HG03175 (cell line): ENCODE data around the gene DIPK1A.

Experiments
- ATAC-seq: cut with Tn5 transposase; IDR thresholded peaks from one replicate; pipeline ENCODE4 v1.9.1; 2021; ENCODE audit warnings: mild to moderate bottlenecking, moderate library complexity; ENCODE audit not compliant: unreplicated experiment

DIPK1A gene

DNA sequence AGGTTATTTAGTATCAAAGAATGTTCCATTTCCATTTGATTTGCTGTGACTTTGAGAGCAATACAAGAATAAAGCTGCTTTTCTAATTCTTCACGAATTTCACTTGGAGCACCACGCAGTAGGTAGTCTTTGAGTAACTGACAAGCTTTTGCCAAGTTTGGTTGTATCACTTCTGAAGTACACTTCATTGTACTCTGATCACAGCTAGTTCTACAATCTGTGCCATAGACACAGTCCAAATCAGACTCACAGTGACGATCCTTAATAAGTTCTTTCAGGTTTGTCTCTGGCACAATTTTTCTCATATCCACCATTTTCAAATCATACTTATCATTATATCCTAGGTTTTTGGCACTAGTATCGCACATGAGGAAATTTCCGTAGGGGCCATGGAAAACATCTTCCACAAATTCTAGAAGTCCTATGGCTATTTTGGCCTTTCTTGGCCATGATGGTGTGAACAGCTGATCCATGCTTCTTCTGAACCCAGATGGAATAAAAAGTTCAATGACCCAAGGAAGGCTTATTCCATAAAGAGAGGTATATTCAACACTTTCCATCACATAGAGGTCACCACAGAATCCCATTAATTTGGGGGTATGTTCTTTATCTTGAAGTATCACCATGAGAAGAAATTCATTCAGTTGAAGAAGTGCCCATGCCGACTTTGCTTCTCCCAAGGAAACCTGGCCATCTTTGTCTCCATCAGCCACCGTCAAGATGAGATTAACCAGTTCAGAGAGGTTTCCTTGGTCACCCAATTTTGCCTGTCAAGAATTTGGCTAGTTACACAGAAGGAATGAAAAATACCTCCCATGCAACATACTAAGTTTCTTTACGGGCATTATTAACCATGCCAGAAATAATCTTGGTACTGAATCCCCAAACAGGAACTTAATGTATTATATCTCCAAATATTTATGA lies 117.6 kb downstream of the DIPK1A start:
- ATAC-seq, result no peak

- ATAC-seq, result no peak
These were observed 118.2 kb downstream of the DIPK1A start for GRCh38 chr1:92843046-92843423.

GRCh38 chr1:92842082-92843045 lies 118.9 kb downstream of the DIPK1A start:
- no peak for ATAC-seq

DNA sequence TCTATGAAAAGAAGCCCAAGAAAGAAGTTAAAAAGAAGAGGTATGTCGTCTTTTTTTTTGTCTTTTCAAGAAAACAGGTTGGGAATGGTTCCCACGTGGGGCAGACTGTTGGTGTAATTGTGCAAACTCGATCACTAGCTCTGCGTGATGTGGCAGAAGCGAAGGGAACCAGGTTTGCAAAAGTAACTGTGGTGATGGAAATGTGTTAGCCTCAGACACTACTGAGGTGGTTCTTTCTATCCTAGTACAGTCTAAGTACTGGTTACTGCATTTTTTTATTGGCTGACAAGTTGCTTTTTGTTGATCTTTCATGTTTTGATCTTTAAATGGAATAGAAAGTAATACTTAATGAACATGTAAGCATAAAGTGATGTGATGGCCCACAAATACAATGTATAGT lies 120.7 kb downstream of the DIPK1A start:
- no peak for ATAC-seq

DNA sequence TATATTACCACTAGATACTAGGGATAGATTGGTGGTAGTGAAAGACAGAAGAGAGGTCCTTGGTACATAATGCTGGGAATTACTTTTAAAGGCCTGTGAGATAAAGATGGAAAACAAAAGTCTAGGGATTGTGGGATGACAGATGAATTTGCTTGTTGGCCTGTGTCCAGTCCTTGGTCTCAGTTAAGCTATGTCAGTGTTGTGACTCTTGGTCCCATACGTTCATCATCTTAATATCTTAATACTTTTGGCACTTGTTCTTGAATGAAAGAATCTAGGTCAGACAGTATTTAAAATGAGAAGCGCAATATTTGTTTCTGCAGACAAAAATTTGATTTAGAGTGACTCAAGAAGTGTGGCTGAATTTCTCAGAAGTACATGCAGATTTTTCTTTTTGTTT lies 121.8 kb downstream of the DIPK1A start:
- ATAC-seq, result no peak

DNA sequence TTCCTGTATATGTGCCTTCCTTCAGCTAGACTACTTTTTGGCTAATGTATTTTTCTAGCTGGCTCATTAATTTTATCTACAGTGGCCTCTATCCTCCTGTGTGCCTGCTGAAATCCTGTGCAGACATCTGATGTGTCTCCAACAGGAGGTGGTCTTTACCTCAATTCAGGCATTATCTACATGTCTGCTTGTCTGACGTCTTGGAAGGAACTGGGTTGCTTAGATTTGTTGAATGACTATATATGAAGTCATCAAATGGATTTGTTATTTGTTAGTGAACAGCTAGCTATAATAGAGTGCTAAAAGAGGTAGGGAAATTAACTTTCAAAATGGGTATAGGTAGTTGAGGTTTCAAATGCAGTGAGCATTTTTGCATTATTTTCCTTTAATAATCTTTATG lies 122.7 kb downstream of the DIPK1A start:
- no peak for ATAC-seq

GRCh38 chr1:92837062-92837461 lies 124.2 kb downstream of the DIPK1A start:
- no peak for ATAC-seq

GRCh38 chr1:92834617-92835016 lies 126.6 kb downstream of the DIPK1A start:
- ATAC-seq, result no peak

- no peak for ATAC-seq
These were observed 127.4 kb downstream of the DIPK1A start for GRCh38 chr1:92833840-92834239.

- peak; percentile 1 for ATAC-seq
These were observed 128.6 kb downstream of the DIPK1A start for GRCh38 chr1:92832537-92833114.

GRCh38 chr1:92831762-92832536 lies 129.3 kb downstream of the DIPK1A start, which contains the start of gene RPL5:
Gene RPL5, plus strand, starts transcription at chr1:92832040. Its CDS starts 75 bp downstream, at chr1:92832115.
- ATAC-seq, result peak; percentile 90

- no peak for ATAC-seq
These were observed 129.9 kb downstream of the DIPK1A start for GRCh38 chr1:92831368-92831761.

DNA sequence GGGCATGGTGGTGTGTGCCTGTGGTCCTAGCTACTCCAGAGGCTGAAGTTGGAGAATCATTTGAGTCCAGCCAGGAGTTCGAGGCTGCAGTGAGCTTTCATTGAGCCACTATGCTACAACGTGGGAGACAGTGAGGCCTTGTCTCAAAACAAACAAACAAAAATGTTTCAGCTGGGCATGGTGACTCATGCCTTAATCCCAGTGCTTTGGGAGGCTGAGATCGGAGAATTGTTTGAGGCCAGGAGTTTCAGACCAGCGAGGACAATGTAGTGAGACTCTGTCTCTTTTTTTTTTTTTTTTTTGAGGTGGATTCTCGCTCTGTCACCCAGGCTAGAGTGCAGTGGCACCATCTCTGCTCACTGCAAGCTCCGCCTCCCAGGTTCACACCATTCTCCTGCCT lies 134.5 kb downstream of the DIPK1A start:
- ATAC-seq, result no peak

- no peak for ATAC-seq
These were observed 138.4 kb downstream of the DIPK1A start for GRCh38 chr1:92822879-92823278.

- ATAC-seq, result no peak
These were observed 140.7 kb downstream of the DIPK1A start for GRCh38 chr1:92820551-92820950.

DNA sequence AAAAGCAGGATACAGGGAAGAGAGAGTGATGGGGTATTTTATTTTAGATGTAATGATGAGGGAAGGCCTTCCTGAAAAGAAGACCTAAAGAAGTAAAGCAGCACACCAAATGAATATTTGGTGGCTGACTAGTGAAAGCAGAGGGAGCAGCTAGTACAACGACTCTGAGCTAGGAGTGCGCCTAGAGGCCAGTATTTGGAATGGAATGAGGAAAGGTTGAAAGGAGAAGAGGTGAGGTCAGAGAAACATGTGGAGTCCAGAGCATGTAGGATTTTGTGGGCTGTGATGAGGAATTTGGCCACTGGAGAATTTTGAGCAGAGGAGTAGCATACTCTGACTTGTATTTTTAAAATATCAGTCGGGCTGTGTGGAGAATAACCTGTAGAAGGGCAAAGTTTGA lies 141.2 kb downstream of the DIPK1A start:
- ATAC-seq, result no peak

- peak; percentile 83 for ATAC-seq
These were observed 143.1 kb downstream of the DIPK1A start for GRCh38 chr1:92817986-92818764.

- no peak for ATAC-seq
These were observed 144.0 kb downstream of the DIPK1A start for GRCh38 chr1:92817137-92817697.

- ATAC-seq, result no peak
These were observed 144.5 kb downstream of the DIPK1A start for GRCh38 chr1:92816732-92817131.
